SK-N-SH (cell line): Measurements from ENCODE around the gene ITSN2. TPM values are rescaled to one million over a fixed set of nuclear protein-coding genes. Genes with fewer than 3 reads are reported as not detected.

Source experiments
- CTCF ChIA-PET: fragments of 300-600, 350-600 bp; formaldehyde crosslinking; extraction: SDS; loops from one replicate; lab custom pipeline; 2021; lab: Yijun Ruan, JAX
- POLR2A ChIA-PET: fragments of 350-600 bp; sonication (Branson Sonifier 250); formaldehyde crosslinking; extraction: SDS; loops from one replicate; lab custom pipeline; 2020; ENCODE audit warnings: antibody characterized with exemption, inconsistent platforms; lab: Yijun Ruan, JAX
- DNase-seq: peaks from one replicate; pipeline ENCODE4 v3.0.0; 2012
- H2AFZ ChIP-seq: fragments of 200-600 bp; sonication (generic); 2 replicates; pipeline ENCODE4 v1.8.1; 2016; ENCODE audit warnings: antibody characterized with exemption, mild to moderate bottlenecking, low read depth
- H3F3A ChIP-seq: fragments of 200-600 bp; sonication (generic); replicated peaks from 2 replicates; pipeline ENCODE3; 2016; ENCODE audit warnings: antibody characterized with exemption, mild to moderate bottlenecking; ENCODE audit not compliant: insufficient read depth
- H3K27ac ChIP-seq, 2 experiments: fragments of 200-500 bp in 1 of 2; fragments of 200-600 bp in 1 of 2; sonication (Bioruptor generic) in 1 of 2; sonication (generic), shearing (Covaris generic) in 1 of 2; 2 replicates each; pipeline versions ENCODE4 v1.5.1 to v1.6.1; 2014 to 2016; ENCODE audit warnings: low read depth in 2 of 2, inconsistent platforms in 1 of 2, low read length in 1 of 2, mild to moderate bottlenecking in 1 of 2, mixed read lengths in 1 of 2
- H3K27me3 ChIP-seq: fragments of 200-600 bp; sonication (generic), shearing (Covaris generic); 2 replicates; pipeline ENCODE4 v1.6.1; 2016; ENCODE audit warnings: mixed run types; ENCODE audit not compliant: insufficient read depth
- H3K36me3 ChIP-seq, 2 experiments: fragments of 200-500 bp in 1 of 2; fragments of 200-600 bp in 1 of 2; sonication (Bioruptor generic) in 1 of 2; sonication (generic) in 1 of 2; replicated peaks in 1 of 2; 2 replicates each; pipeline versions ENCODE3 to v1.5.1; 2014 to 2016; ENCODE audit warnings: low read length in 1 of 2, mild to moderate bottlenecking in 1 of 2; ENCODE audit not compliant: insufficient read depth in 2 of 2, control insufficient read depth in 1 of 2
- H3K4me1 ChIP-seq, 2 experiments: fragments of 200-500 bp in 1 of 2; fragments of 200-600 bp in 1 of 2; sonication (Bioruptor generic) in 1 of 2; sonication (generic), shearing (Covaris generic) in 1 of 2; 2 replicates each; pipeline versions ENCODE4 v1.5.1 to v1.6.1; 2014 to 2016; ENCODE audit warnings: low read depth in 1 of 2, low read length in 1 of 2, mixed run types in 1 of 2; ENCODE audit not compliant: insufficient read depth in 2 of 2, control insufficient read depth in 1 of 2
- H3K4me2 ChIP-seq: fragments of 200-600 bp; sonication (generic), shearing (Covaris generic); 2 replicates; pipeline ENCODE4 v1.6.1; 2017; ENCODE audit warnings: mixed run types
- H3K4me3 ChIP-seq, 2 experiments: fragments of 200-500 bp in 1 of 2; fragments of 200-600 bp in 1 of 2; sonication (Bioruptor generic) in 1 of 2; sonication (generic), shearing (Covaris generic) in 1 of 2; 2 replicates each; pipeline versions ENCODE4 v1.5.1 to v1.8.1; 2014 to 2016; ENCODE audit warnings: low read depth in 2 of 2, inconsistent platforms in 1 of 2, low read length in 1 of 2, mild to moderate bottlenecking in 1 of 2, mixed read lengths in 1 of 2, moderate library complexity in 1 of 2
- H3K79me2 ChIP-seq: fragments of 200-600 bp; sonication (generic); 2 replicates; pipeline ENCODE4 v1.8.1; 2017; ENCODE audit warnings: mild to moderate bottlenecking; ENCODE audit not compliant: insufficient read depth
- H3K9ac ChIP-seq: fragments of 200-600 bp; sonication (generic); 2 replicates; pipeline ENCODE4 v1.6.1; 2017; ENCODE audit warnings: mixed run types
- H3K9me2 ChIP-seq: fragments of 200-600 bp; sonication (generic); 2 replicates; pipeline ENCODE4 v1.6.1; 2017; ENCODE audit warnings: mixed run types
- H3K9me3 ChIP-seq: fragments of 200-600 bp; sonication (generic); 2 replicates; pipeline ENCODE4 v1.6.1; 2017; ENCODE audit warnings: mixed run types, mild to moderate bottlenecking, moderate library complexity
- H4K20me1 ChIP-seq: fragments of 200-600 bp; sonication (generic); 2 replicates; pipeline ENCODE4 v1.6.1; 2017; ENCODE audit warnings: mild to moderate bottlenecking, mixed run types; ENCODE audit not compliant: insufficient read depth
- CHD2 ChIP-seq: fragments of 150-350 bp; IDR thresholded peaks from 2 replicates; pipeline ENCODE4 v1.6.1; 2018; ENCODE audit warnings: low read length; ENCODE audit not compliant: partially characterized antibody
- ELF1 ChIP-seq: IDR thresholded peaks from 2 replicates; pipeline ENCODE4 v1.4.0; 2012
- EZH2phosphoT487 ChIP-seq: fragments of 200-600 bp; sonication (generic); IDR thresholded peaks from 2 replicates; pipeline ENCODE4 v1.6.1; 2017; ENCODE audit warnings: low read depth, mixed run types, mild to moderate bottlenecking, antibody characterized with exemption, moderate library complexity, borderline replicate concordance
- GATA2 ChIP-seq: sonication (generic); formaldehyde crosslinking; IDR thresholded peaks from 2 replicates; pipeline ENCODE4 v1.5.0; 2020; ENCODE audit warnings: mild to moderate bottlenecking, missing genetic modification reagents
- IRF3 ChIP-seq: fragments of 150-350 bp; IDR thresholded peaks from 2 replicates; pipeline ENCODE4 v1.6.1; 2016; ENCODE audit warnings: mild to moderate bottlenecking, low read depth, low read length
- JUND ChIP-seq: IDR thresholded peaks from 2 replicates; pipeline ENCODE4 v1.4.0; 2012
- MEF2A ChIP-seq: IDR thresholded peaks from 2 replicates; pipeline ENCODE4 v1.4.0; 2012; ENCODE audit warnings: low read depth, borderline replicate concordance
- PBX3 ChIP-seq: IDR thresholded peaks from 2 replicates; pipeline ENCODE4; 2012
- POLR2AphosphoS5 ChIP-seq: IDR thresholded peaks from 2 replicates; pipeline ENCODE4 v1.6.1; 2012; ENCODE audit warnings: low read depth, low read length
- RFX5 ChIP-seq: IDR thresholded peaks from 2 replicates; pipeline ENCODE4 v1.6.1; 2012; ENCODE audit warnings: mild to moderate bottlenecking, improper control_type of control experiment, low read length
- RXRA ChIP-seq: IDR thresholded peaks from 2 replicates; pipeline ENCODE4 v1.4.0; 2012; ENCODE audit warnings: low read depth, mild to moderate bottlenecking, borderline replicate concordance
- TAF1 ChIP-seq: IDR thresholded peaks from 2 replicates; pipeline ENCODE4 v1.6.1; 2012; ENCODE audit warnings: low read depth, mild to moderate bottlenecking, low read length, moderate library complexity, borderline replicate concordance
- TCF12 ChIP-seq: IDR thresholded peaks from 2 replicates; pipeline ENCODE4 v1.4.0; 2012
- WGBS: methylation state at CpG from one replicate; pipeline ENCODE4 v1.1.6; 2017; ENCODE audit warnings: low lambda C conversion rate; 5-methylcytosine and 5-hydroxymethylcytosine counted together
- polyA plus RNA-seq, 3 experiments: library from polyadenylated mRNA; depleted of rRNA; stranded (reverse); fragments of >200 nt; gene quantifications; 2 replicates each; pipeline ENCODE4 v1.2.3, GENCODE V29; 2012
- TF ChIP-seq, protein P1 (sequence below): IDR thresholded peaks from 2 replicates; pipeline ENCODE4 v1.4.0; 2012; ENCODE audit warnings: low read depth
- TF ChIP-seq, protein P2 (sequence below): fragments of 200-600 bp; sonication (generic); IDR thresholded peaks from 2 replicates; pipeline ENCODE4 v1.6.1; 2017; ENCODE audit warnings: antibody characterized with exemption, mild to moderate bottlenecking, moderate library complexity

Gene ITSN2
- polyA plus RNA-seq, 1 of the 3 experiments (the other 2 are of a cell fraction): 11.9 TPM

- CTCF ChIA-PET: interaction anchor here (0.6 to 1.5 kb wide), 2 partner anchors 101 to 106 kb away, joined by 3 read pairs; no protein-coding TSS in a partner anchor
Observed at GRCh38 chr2:24276349-24276899, 83.9 kb downstream of the ITSN2 start.

More at GRCh38 chr2:24276349-24276899, 83.9 kb downstream of the ITSN2 start:
- Histone ChIP-seq H4K20me1 (no peaks in the 10 kb centered on the region), H3K36me3 (peaks cover 26 to 36% of the 10 kb centered on the region in 2 experiments), H3K27ac (no peak overlapping the region), H3F3A (no peaks in the 10 kb centered on the region), H3K79me2 (no peaks in the 10 kb centered on the region), H3K4me1 (no peaks in the 10 kb centered on the region), H3K9me2 (no peaks in the 10 kb centered on the region), H3K4me2 (no peak overlapping the region), H3K9ac (no peak overlapping the region), H2AFZ (no peak overlapping the region), H3K9me3 (no peaks in the 10 kb centered on the region), H3K27me3 (no peaks in the 10 kb centered on the region), H3K4me3 (no peak overlapping the region)
- WGBS: 81% methylated on average over 4 of the region's 4 CpGs
- no peak for DNase-seq
- POLR2A ChIA-PET: no interaction called here
- TF ChIP-seq TCF12: no peak
- TF ChIP-seq GATA2 (CRISPR knock-in tag): no peak
- TF ChIP-seq POLR2AphosphoS5: no peak
- no peak for TF ChIP-seq RXRA
- TF ChIP-seq, protein P1, sequence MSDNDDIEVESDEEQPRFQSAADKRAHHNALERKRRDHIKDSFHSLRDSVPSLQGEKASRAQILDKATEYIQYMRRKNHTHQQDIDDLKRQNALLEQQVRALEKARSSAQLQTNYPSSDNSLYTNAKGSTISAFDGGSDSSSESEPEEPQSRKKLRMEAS: no peak
- TF ChIP-seq, protein P2, sequence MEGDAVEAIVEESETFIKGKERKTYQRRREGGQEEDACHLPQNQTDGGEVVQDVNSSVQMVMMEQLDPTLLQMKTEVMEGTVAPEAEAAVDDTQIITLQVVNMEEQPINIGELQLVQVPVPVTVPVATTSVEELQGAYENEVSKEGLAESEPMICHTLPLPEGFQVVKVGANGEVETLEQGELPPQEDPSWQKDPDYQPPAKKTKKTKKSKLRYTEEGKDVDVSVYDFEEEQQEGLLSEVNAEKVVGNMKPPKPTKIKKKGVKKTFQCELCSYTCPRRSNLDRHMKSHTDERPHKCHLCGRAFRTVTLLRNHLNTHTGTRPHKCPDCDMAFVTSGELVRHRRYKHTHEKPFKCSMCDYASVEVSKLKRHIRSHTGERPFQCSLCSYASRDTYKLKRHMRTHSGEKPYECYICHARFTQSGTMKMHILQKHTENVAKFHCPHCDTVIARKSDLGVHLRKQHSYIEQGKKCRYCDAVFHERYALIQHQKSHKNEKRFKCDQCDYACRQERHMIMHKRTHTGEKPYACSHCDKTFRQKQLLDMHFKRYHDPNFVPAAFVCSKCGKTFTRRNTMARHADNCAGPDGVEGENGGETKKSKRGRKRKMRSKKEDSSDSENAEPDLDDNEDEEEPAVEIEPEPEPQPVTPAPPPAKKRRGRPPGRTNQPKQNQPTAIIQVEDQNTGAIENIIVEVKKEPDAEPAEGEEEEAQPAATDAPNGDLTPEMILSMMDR: no peak
- no peak for TF ChIP-seq CHD2
- no peak for TF ChIP-seq RFX5
- no peak for TF ChIP-seq ELF1
- no peak for TF ChIP-seq EZH2phosphoT487
- TF ChIP-seq MEF2A: no peak
- TF ChIP-seq TAF1: no peak
- TF ChIP-seq PBX3: no peak
- no peak for TF ChIP-seq IRF3
- no peak for TF ChIP-seq JUND
